Suprapubic skin (tissue), 4 donors: ENCODE measurements around the gene NLRX1.

Experiments
- CTCF ChIP-seq, 2 donors: fragments of 200-600 bp in 1 of 2; fragments of 450-650 bp in 1 of 2; sonication (generic) in 1 of 2; IDR thresholded peaks; one replicate each; pipeline ENCODE4 v1.5.1; 2016 to 2019; ENCODE audit warnings: antibody characterized with exemption in 2 of 2, mild to moderate bottlenecking in 1 of 2, moderate library complexity in 1 of 2
- POLR2A ChIP-seq, 2 donors: fragments of 450-650 bp; IDR thresholded peaks; one replicate each; pipeline ENCODE4 v1.6.1; 2017; ENCODE audit warnings: antibody characterized with exemption in 2 of 2, mild to moderate bottlenecking in 2 of 2, moderate library complexity in 2 of 2
- POLR2AphosphoS5 ChIP-seq, 3 donors: sonication (generic); formaldehyde crosslinking; IDR thresholded peaks; one replicate each; pipeline ENCODE4 v1.6.1; 2017; ENCODE audit warnings: antibody characterized with exemption in 3 of 3

- TF ChIP-seq POLR2A (IDR thresholded peaks at IDR 0.05) (no peak), CTCF (IDR thresholded peaks at IDR 0.05) (no peak), POLR2AphosphoS5 (IDR thresholded peaks at IDR 0.05) (no peak)
Observed at GRCh38 chr11:119173453-119173852, 4.9 kb downstream of the NLRX1 start.
